ENCODE results near the gene SYNGR3.
"Not testable (repeated sequence)": the region's sequence is repeated elsewhere in the genome, so short reads cannot be mapped to it uniquely, and the experiment has no call there.

SYNGR3 gene

DNA sequence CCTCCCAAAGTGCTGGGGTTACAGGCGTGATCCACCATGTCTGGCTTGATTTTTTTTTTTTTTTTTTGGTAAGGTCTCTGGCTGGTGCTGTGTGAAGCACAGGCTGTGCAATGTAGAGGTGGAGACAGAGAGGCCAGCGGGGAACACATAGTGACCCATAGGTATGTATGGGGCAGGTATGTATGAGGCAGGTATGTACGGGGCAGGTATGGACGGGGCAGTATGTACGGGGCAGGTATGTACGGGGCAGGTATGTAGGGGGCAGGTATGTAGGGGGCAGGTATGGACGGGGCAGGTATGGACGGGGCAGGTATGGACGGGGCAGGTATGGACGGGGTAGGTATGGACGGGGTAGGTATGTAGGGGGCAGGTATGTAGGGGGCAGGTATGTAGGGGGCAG, 40.3 kb upstream of the SYNGR3 start:
- H3K4me3 ChIP-seq (ENCODE audit: low read depth, low read length): no peak overlapping the region
- TF ChIP-seq, protein P1, sequence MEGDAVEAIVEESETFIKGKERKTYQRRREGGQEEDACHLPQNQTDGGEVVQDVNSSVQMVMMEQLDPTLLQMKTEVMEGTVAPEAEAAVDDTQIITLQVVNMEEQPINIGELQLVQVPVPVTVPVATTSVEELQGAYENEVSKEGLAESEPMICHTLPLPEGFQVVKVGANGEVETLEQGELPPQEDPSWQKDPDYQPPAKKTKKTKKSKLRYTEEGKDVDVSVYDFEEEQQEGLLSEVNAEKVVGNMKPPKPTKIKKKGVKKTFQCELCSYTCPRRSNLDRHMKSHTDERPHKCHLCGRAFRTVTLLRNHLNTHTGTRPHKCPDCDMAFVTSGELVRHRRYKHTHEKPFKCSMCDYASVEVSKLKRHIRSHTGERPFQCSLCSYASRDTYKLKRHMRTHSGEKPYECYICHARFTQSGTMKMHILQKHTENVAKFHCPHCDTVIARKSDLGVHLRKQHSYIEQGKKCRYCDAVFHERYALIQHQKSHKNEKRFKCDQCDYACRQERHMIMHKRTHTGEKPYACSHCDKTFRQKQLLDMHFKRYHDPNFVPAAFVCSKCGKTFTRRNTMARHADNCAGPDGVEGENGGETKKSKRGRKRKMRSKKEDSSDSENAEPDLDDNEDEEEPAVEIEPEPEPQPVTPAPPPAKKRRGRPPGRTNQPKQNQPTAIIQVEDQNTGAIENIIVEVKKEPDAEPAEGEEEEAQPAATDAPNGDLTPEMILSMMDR (IDR thresholded peaks at IDR 0.05; ENCODE audit: insufficient read depth, low read length, missing control alignments): no peak
- DNase-seq (ENCODE audit: low read depth, low spot score): no peak
- POLR2A ChIA-PET: no interaction called here
- CTCF ChIA-PET: interaction anchor here (1.6 kb wide), 1 partner anchor 21 kb away, joined by 5 read pairs; no protein-coding TSS in a partner anchor

DNA sequence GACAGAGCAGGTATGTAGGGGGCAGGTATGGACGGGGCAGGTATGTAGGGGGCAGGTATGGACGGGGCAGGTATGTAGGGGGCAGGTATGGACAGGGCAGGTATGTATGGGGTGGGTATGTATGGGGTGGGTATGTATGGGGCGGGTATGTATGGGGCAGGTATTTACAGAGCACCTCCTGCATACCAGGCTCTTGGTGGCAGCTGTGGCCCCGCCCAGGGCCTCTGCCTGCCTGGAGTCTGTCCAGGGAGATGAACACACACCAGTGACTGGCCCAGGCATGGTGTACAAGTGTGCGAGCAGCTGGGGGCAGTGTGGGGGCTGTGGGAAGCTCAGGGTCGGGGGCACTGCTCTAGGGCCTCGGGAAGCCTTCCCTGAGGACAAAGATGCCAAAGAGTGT, 39.7 kb upstream of the SYNGR3 start:
- ChIA-PET POLR2A (interaction anchor here (1.3 kb wide), 1 partner anchor 205 kb away, joined by 4 read pairs; the partner anchor contains the start of gene TRAF7), CTCF (interaction anchor here (1.6 kb wide), 1 partner anchor 21 kb away, joined by 5 read pairs; no protein-coding TSS in a partner anchor)
- no peak for DNase-seq (ENCODE audit: low read depth, low spot score)
- TF ChIP-seq, protein P1 (IDR thresholded peaks at IDR 0.05; ENCODE audit: insufficient read depth, low read length, missing control alignments): no peak
- H3K4me3 ChIP-seq (ENCODE audit: low read depth, low read length): no peak overlapping the region

- no peak overlapping the region for H3K4me3 ChIP-seq (ENCODE audit: low read depth, low read length)
- TF ChIP-seq, protein P1 (IDR thresholded peaks at IDR 0.05; ENCODE audit: insufficient read depth, low read length, missing control alignments): no peak
- ChIA-PET POLR2A (interaction anchor here (1.2 to 5.1 kb wide), 3 partner anchors 10 to 205 kb away, joined by 3 to 20 read pairs (median 4); partner anchors contain the start of genes RPS2 and TRAF7), CTCF (interaction anchor here (1.6 kb wide), 1 partner anchor 22 kb away, joined by 5 read pairs; no protein-coding TSS in a partner anchor)
- no peak for DNase-seq (ENCODE audit: low read depth, low spot score)
These were observed 39.2 kb upstream of the SYNGR3 start for GRCh38 chr16:1950559-1950958.

GRCh38 chr16:1953734-1954133, 36.0 kb upstream of the SYNGR3 start:
- POLR2A ChIA-PET: interaction anchor here (5.1 kb wide), 1 partner anchor 11 kb away, joined by 20 read pairs; the partner anchor contains the start of gene RPS2
- CTCF ChIA-PET: interaction anchor here (1.8 kb wide), 1 partner anchor 11 kb away, joined by 5 read pairs; the partner anchor contains the start of gene MSRB1
- no peak overlapping the region for H3K4me3 ChIP-seq (ENCODE audit: low read depth, low read length)
- DNase-seq (ENCODE audit: low read depth, low spot score): no peak
- TF ChIP-seq, protein P1 (IDR thresholded peaks at IDR 0.05; ENCODE audit: insufficient read depth, low read length, missing control alignments): no peak

- H3K4me3 ChIP-seq (ENCODE audit: low read depth, low read length); DNase-seq (ENCODE audit: low read depth, low spot score); POLR2A ChIA-PET: not testable (repeated sequence)
- CTCF ChIA-PET: interaction anchor here (3.2 kb wide), 1 partner anchor 92 kb away, joined by 11 read pairs; no protein-coding TSS in a partner anchor
These were observed 32.2 kb upstream of the SYNGR3 start for GRCh38 chr16:1957434-1958142.

DNA sequence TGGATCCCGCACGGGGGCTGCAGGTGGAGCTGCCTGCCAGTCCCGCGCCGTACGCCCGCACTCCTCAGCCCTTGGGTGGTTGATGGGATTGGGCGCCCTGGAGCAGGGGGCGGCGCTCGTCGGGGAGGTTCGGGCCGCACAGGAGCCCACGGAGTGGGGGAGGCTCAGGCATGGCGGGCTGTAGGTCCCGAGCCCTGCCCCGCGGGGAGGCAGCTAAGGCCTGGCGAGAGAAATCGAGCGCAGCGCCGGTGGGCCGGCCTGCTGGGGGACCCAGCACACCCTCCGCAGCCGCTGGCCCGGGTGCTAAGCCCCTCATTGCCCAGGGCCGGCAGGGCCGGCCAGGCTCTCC, 31.7 kb upstream of the SYNGR3 start:
- H3K4me3 ChIP-seq (ENCODE audit: low read depth, low read length); POLR2A ChIA-PET; DNase-seq (ENCODE audit: low read depth, low spot score): not testable (repeated sequence)
- CTCF ChIA-PET: interaction anchor here (3.2 kb wide), 1 partner anchor 93 kb away, joined by 11 read pairs; no protein-coding TSS in a partner anchor

DNA sequence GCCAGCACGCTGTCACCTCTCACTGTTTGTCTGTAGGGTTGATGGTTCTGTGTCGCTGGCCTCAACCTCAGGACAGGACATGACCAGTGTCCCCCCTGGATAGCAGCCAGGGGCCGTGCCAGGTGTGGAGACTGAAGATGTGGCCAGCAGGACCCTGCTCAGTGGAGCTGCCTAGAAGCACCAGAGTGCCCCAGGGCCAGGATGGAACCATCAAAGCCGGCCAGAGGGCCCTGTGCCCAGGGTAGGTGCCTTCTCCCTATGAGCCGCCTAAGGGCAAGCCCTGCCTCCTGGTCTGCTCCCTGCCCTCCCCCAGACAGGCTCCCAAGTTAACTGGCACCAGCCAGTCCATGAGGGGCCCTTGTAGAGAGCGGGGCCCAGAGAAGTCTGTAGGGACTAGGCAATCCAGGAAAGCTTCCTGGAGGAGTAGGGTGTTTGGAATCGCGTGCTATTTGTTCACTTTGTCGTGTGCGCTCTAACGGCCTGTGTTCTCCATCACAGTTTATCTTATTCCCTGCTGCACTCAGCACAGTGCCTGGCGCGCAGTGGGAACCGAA, 31.0 kb upstream of the SYNGR3 start:
- DNase-seq (ENCODE audit: low read depth, low spot score): no peak
- POLR2A ChIA-PET: no interaction called here
- CTCF ChIA-PET: interaction anchor here (3.2 kb wide), 1 partner anchor 93 kb away, joined by 11 read pairs; no protein-coding TSS in a partner anchor
- TF ChIP-seq, protein P1 (IDR thresholded peaks at IDR 0.05; ENCODE audit: insufficient read depth, low read length, missing control alignments): no peak
- H3K4me3 ChIP-seq (ENCODE audit: low read depth, low read length): peak overlapping the region; percentile 26

All from AG04449 (cell line).